ENCODE results near the gene LILRA2. TPM values are rescaled to one million over a fixed set of nuclear protein-coding genes. Genes with fewer than 3 reads are reported as not detected.

Gene LILRA2
- total RNA-seq, 1 experiment from 2014 or later = not detected

DNA sequence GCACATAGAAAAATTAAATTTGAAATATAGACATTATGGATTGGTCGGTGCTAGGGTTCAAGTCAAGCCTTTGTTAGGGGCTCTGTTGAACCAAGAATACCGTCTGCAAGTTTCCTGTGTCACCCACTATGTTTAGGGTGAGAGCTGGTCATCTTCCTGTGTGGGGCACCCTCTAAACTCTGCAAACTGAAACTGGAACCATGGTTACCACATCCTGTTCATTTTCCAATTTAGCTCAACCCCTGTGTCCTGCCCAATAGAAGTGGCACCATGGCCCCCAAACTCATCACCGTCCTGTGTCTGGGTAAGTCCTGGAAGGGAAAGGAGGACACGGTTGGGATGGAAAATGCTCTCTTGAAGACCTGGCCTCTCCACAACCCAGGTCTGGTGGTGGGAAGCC, 41.1 kb upstream of the LILRA2 start (continued):
- TF ChIP-seq, protein P1, sequence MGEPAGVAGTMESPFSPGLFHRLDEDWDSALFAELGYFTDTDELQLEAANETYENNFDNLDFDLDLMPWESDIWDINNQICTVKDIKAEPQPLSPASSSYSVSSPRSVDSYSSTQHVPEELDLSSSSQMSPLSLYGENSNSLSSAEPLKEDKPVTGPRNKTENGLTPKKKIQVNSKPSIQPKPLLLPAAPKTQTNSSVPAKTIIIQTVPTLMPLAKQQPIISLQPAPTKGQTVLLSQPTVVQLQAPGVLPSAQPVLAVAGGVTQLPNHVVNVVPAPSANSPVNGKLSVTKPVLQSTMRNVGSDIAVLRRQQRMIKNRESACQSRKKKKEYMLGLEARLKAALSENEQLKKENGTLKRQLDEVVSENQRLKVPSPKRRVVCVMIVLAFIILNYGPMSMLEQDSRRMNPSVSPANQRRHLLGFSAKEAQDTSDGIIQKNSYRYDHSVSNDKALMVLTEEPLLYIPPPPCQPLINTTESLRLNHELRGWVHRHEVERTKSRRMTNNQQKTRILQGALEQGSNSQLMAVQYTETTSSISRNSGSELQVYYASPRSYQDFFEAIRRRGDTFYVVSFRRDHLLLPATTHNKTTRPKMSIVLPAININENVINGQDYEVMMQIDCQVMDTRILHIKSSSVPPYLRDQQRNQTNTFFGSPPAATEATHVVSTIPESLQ (CRISPR knock-in tag; IDR thresholded peaks at IDR 0.05) = no peak
- TF ChIP-seq, protein P2, sequence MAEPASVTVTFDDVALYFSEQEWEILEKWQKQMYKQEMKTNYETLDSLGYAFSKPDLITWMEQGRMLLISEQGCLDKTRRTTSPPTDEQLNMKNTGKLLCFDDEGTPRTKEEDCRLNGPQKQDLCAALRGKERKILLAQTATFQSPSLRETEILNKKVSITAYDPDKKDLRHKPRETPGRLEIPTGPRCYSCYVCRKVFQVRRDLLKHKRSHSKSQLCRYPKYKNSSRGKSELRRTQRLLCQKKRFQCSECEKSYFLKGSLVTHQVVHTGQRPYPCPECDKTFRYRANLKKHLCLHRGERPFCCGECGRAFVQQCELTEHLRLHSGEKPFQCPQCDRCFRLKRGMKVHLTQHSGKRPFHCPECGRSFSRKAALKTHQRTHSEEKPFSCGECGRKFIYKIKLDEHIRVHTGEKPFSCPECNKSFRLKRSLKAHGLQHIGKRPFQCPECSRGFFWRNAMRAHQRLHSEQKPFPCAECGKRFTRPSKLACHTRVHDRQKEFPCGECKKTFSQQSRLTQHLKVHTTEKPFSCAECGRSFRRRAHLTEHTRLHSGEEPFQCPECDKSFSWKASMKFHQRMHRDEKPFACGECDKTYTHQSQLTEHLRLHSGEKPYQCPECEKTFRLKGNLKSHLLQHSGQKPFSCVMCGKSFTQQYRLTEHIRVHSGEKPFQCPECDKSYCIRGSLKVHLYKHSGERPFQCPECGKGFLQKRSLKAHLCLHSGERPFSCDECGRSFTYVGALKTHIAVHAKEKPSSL (CRISPR knock-in tag; conservative IDR thresholded peaks at IDR 0.05) = no peak
- TF ChIP-seq ZNF263 (CRISPR knock-in tag; IDR thresholded peaks at IDR 0.05; ENCODE audit: low read depth) = no peak
- TF ChIP-seq, protein P3, sequence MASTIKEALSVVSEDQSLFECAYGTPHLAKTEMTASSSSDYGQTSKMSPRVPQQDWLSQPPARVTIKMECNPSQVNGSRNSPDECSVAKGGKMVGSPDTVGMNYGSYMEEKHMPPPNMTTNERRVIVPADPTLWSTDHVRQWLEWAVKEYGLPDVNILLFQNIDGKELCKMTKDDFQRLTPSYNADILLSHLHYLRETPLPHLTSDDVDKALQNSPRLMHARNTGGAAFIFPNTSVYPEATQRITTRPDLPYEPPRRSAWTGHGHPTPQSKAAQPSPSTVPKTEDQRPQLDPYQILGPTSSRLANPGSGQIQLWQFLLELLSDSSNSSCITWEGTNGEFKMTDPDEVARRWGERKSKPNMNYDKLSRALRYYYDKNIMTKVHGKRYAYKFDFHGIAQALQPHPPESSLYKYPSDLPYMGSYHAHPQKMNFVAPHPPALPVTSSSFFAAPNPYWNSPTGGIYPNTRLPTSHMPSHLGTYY (CRISPR knock-in tag; IDR thresholded peaks at IDR 0.05) = no peak
- TF ChIP-seq MYBL2 (CRISPR knock-in tag; IDR thresholded peaks at IDR 0.05) = no peak
- no peak for TF ChIP-seq ETV6 (CRISPR knock-in tag; IDR thresholded peaks at IDR 0.05)

DNA sequence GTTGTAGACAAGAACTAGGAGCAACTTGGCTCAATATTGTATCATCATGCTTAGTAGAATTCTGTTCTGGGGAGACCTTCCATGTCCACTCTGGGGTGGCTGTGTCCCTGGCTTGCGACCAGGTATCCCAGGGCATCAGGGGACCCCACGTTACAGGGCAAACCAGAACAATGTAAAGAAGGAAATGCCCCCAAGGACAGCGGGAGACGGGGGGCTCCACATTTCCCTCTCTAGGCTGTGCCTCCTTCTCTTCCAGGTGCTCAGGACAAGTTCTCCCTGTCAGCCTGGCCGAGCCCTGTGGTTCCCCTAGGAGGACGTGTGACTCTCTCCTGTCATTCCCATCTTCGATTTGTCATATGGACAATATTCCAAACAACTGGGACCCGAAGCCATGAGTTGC, 40.1 kb upstream of the LILRA2 start:
- Mint-ChIP-seq H3K27me3 (ENCODE audit: low read depth) (peaks cover 21% of the 10 kb centered on the region), H3K4me3 (no peak overlapping the region), H3K36me3 (peaks cover 58% of the 10 kb centered on the region), H3K27ac (no peak overlapping the region), H3K9me3 (peaks cover 81% of the 10 kb centered on the region), H3K4me1 (no peaks in the 10 kb centered on the region)
- TF ChIP-seq TEAD1 (CRISPR knock-in tag; IDR thresholded peaks at IDR 0.05) (no peak), NFATC4 (CRISPR knock-in tag; IDR thresholded peaks at IDR 0.05) (no peak), ZNF396 (CRISPR knock-in tag; IDR thresholded peaks at IDR 0.05; ENCODE audit: borderline replicate concordance) (no peak), GABPB1 (CRISPR knock-in tag; IDR thresholded peaks at IDR 0.05) (no peak), ZNF671 (CRISPR knock-in tag; IDR thresholded peaks at IDR 0.05) (no peak), RORB (CRISPR knock-in tag; IDR thresholded peaks at IDR 0.05) (no peak), CREM (CRISPR knock-in tag; IDR thresholded peaks at IDR 0.05) (no peak), JAZF1 (CRISPR knock-in tag; IDR thresholded peaks at IDR 0.05) (no peak), ZNF317 (CRISPR knock-in tag; IDR thresholded peaks at IDR 0.05; ENCODE audit: borderline replicate concordance, low read depth) (no peak), ZNF232 (CRISPR knock-in tag; IDR thresholded peaks at IDR 0.05) (no peak)
- TF ChIP-seq, protein P4, sequence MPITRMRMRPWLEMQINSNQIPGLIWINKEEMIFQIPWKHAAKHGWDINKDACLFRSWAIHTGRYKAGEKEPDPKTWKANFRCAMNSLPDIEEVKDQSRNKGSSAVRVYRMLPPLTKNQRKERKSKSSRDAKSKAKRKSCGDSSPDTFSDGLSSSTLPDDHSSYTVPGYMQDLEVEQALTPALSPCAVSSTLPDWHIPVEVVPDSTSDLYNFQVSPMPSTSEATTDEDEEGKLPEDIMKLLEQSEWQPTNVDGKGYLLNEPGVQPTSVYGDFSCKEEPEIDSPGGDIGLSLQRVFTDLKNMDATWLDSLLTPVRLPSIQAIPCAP (CRISPR knock-in tag; IDR thresholded peaks at IDR 0.05) = no peak
- TF ChIP-seq, protein P5, sequence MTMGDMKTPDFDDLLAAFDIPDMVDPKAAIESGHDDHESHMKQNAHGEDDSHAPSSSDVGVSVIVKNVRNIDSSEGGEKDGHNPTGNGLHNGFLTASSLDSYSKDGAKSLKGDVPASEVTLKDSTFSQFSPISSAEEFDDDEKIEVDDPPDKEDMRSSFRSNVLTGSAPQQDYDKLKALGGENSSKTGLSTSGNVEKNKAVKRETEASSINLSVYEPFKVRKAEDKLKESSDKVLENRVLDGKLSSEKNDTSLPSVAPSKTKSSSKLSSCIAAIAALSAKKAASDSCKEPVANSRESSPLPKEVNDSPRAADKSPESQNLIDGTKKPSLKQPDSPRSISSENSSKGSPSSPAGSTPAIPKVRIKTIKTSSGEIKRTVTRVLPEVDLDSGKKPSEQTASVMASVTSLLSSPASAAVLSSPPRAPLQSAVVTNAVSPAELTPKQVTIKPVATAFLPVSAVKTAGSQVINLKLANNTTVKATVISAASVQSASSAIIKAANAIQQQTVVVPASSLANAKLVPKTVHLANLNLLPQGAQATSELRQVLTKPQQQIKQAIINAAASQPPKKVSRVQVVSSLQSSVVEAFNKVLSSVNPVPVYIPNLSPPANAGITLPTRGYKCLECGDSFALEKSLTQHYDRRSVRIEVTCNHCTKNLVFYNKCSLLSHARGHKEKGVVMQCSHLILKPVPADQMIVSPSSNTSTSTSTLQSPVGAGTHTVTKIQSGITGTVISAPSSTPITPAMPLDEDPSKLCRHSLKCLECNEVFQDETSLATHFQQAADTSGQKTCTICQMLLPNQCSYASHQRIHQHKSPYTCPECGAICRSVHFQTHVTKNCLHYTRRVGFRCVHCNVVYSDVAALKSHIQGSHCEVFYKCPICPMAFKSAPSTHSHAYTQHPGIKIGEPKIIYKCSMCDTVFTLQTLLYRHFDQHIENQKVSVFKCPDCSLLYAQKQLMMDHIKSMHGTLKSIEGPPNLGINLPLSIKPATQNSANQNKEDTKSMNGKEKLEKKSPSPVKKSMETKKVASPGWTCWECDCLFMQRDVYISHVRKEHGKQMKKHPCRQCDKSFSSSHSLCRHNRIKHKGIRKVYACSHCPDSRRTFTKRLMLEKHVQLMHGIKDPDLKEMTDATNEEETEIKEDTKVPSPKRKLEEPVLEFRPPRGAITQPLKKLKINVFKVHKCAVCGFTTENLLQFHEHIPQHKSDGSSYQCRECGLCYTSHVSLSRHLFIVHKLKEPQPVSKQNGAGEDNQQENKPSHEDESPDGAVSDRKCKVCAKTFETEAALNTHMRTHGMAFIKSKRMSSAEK (CRISPR knock-in tag; IDR thresholded peaks at IDR 0.05; ENCODE audit: borderline replicate concordance) = no peak
- TF ChIP-seq, protein P6, sequence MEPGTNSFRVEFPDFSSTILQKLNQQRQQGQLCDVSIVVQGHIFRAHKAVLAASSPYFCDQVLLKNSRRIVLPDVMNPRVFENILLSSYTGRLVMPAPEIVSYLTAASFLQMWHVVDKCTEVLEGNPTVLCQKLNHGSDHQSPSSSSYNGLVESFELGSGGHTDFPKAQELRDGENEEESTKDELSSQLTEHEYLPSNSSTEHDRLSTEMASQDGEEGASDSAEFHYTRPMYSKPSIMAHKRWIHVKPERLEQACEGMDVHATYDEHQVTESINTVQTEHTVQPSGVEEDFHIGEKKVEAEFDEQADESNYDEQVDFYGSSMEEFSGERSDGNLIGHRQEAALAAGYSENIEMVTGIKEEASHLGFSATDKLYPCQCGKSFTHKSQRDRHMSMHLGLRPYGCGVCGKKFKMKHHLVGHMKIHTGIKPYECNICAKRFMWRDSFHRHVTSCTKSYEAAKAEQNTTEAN (CRISPR knock-in tag; IDR thresholded peaks at IDR 0.05) = no peak
- TF ChIP-seq, protein P7, sequence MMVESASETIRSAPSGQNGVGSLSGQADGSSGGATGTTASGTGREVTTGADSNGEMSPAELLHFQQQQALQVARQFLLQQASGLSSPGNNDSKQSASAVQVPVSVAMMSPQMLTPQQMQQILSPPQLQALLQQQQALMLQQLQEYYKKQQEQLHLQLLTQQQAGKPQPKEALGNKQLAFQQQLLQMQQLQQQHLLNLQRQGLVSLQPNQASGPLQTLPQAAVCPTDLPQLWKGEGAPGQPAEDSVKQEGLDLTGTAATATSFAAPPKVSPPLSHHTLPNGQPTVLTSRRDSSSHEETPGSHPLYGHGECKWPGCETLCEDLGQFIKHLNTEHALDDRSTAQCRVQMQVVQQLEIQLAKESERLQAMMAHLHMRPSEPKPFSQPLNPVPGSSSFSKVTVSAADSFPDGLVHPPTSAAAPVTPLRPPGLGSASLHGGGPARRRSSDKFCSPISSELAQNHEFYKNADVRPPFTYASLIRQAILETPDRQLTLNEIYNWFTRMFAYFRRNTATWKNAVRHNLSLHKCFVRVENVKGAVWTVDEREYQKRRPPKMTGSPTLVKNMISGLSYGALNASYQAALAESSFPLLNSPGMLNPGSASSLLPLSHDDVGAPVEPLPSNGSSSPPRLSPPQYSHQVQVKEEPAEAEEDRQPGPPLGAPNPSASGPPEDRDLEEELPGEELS (CRISPR knock-in tag; IDR thresholded peaks at IDR 0.05) = no peak
- TF ChIP-seq, protein P3 (CRISPR knock-in tag; IDR thresholded peaks at IDR 0.05) = no peak
- TF ChIP-seq, protein P8, sequence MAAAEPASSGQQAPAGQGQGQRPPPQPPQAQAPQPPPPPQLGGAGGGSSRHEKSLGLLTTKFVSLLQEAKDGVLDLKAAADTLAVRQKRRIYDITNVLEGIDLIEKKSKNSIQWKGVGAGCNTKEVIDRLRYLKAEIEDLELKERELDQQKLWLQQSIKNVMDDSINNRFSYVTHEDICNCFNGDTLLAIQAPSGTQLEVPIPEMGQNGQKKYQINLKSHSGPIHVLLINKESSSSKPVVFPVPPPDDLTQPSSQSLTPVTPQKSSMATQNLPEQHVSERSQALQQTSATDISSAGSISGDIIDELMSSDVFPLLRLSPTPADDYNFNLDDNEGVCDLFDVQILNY (CRISPR knock-in tag; IDR thresholded peaks at IDR 0.05) = no peak
- DNase-seq (ENCODE audit: low spot score) (no peak), ATAC-seq (no peak)
- ChIA-PET POLR2A (no interaction called here), CTCF (no interaction called here)

All from WTC11 (cell line).